ENCODE results near the gene GIMAP4.
"Not testable (repeated sequence)": the region's sequence is repeated elsewhere in the genome, so short reads cannot be mapped to it uniquely, and the experiment has no call there.

Gene GIMAP4

DNA sequence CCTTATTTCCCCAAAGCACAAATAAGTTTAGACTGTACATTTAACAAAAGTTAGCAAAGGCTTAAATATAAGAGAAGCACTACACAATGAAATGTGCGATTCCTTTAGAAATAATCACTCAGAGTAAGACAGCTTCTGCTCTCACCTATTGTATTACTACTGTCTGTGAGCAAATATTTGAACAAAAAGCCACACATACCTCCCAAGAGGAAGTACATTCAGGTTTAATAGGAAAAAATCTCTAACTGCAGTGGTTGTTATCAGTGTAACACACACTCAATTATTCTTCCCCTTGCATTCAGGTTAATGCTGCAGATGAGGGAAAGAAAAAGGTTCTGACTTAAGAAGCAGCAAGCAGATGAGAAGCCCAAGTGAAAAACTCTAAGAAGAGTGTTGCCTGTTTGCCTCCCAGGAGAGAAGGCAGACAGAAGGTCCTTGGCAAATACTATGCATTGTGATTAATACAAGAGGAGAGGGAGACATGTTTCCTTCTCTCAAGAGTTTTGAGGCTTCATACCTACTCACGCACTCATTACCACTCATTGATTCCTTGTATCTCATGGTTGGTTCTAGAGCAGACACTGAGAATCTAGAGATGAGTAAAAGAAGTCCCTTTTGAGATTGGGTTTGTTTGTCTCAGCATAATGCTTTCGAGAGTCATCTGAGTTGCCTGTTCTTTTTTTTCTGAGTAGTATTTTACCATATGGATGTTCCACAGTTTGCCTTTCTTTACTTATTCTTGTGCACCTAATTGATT, 13.6 kb downstream of the GIMAP4 start:
- DNase-seq: no peak

DNA sequence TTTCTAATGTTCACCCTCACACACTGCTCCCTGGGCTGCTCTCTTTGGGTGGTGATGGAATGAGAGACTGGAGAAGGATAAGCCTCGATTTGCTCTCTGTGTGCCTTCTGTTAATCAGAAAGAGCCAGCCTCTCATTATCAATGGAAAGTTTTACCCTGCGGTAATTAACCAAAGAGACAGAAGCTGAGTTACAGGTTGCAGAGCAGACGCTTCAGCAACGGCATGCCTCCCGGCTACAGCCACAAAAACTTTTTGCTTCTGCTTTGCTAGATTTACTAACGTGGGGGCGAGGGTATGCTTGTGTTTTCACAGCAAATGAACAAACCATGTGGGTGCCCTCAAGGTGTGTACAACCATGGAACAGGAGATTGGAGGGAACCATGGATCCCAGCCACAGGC, 18.0 kb downstream of the GIMAP4 start:
- no peak for DNase-seq

DNA sequence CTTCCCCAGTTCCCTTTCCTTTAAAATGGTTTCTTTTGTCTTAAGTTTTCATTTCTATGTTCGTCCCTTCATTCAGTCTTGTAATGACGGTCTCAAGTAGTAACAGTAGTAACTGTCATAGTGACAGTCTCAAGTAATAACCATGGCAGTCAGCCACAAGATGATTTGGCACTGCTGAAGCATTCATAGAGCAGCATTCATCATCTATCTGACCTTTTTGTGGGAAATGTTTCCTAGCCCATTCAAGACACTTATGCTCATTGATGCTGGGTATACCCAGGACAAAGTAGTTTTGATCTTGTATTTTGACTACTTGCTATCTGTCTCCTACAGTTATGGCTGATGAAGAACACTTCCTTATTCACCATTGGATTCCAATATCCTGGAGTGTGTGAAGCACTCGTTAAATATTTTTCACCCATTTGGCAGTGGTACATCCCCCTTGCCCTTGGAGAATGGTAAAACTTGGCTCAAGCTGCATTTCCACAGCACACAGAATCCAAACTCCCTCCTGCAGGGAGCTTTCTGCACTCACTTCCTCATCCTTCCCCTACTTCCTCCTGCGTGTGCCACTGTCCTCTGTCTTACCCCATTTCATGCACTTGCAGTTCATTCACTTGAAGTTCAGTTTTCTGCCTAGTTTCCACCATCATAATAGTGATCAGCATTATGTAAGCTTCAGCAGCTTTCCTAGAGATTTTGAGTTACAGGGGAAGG, 19.0 kb downstream of the GIMAP4 start:
- DNase-seq: no peak

DNA sequence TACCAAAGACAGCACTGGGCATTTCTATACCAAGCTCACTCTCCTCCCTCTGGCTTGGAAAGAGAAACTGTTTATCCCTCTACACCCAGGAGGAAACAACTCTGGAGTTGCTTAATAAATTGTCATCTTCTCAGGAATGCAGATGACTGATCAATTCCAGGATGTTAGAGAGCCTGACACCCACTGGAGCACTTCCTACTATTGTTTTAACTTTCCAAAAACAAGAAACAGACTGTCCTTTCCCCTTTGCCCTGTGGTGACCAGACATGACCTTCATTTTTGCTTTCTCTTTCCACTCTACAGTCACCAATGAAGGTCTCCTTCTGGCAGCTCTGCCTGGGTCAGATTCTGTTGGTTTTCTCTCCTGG, 19.6 kb downstream of the GIMAP4 start:
- no peak for DNase-seq

DNA sequence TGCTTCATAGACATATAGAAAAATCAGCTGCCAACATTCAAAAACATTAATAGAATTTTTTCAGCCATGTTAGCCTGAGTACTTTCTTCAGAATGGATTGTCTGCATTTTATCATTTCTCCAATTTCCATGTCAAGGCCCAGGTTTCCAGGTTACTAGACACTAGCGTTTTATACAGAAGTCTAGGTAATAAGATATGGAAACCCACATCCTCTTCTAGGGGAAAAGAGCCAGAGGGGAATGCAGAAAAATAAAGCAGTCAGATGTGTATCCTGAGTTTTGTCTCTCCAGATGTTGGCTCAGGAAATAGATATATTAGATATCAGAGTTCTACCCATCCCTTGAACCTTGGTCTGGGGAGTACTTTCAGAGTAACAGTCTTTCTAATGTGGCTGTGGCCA, 20.4 kb downstream of the GIMAP4 start:
- no peak for DNase-seq

DNA sequence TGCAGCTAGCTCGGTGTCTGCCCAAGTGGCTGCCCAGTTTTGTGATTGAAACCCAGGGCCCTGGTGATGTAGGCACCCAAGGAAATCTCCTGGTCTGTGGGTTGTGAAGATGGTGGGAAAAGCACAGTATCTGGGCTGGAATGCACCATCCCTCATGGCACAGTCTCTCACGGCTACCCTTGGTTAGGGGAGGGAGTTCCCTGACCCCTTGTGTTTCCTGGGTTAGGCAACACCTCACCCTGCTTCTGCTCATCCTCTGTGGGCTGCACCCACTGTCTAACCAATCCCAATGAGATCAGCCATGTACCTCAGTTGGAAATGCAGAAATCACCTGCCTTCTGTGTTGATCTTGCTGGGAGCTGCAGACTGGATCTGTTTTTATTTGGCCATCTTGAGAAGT, 27.6 kb downstream of the GIMAP4 start:
- no peak for DNase-seq

DNA sequence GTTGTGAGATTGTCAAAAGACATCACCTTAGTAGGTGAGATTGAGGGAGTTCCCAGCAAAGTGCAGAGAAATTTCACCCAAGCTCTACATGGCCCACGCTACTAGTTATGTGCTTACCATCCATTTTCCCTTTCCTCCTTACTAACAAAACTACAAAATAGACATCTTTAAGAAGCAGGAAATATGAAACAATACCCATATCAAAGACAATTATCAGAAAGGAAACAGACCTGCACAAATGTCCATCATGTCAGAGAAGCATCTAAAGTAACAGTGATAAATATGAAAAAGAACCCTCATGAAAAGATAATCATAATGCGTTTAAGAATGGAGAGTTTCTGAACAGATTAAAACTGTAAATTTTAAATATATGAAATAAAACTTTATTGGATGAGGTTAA, 28.2 kb downstream of the GIMAP4 start:
- DNase-seq: no peak

DNA sequence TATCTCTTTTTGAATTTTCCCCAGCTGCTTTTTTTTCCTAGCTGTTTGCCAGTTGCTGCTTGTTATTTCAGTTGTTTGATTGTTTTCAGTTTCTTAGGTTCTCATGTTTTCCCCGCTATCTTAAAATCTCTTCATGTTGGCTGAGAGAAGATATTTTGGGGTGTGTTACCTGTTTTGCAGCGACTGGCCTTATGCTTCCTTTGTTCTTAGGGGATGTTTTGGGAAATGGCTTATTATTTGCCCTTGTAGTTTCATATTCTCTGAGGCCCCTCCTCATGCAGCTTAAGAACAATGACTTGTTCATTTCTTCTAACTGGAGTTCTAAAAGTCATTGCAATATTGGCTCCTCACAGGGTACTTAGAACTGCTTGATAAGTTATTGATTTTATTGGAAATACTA, 36.4 kb downstream of the GIMAP4 start:
- DNase-seq: not testable (repeated sequence)

DNA sequence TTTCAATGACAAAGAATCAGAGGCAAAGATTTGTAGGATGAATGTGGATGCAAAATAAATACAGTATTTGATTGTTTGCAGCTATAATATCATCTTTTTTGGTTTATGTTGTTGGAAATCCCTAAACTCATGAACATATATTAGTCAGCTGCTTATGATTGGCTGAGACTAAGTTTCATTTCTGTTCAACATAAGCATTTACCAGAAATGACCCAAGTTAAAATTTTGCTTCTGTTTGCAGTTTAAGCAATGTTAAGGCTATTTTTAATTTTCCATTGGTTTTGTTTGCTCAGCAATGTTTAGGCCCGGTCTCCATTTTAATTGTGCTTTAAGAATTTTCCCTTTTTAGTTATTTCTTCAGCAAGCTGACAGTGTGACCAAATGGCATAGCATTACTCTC, 43.0 kb downstream of the GIMAP4 start:
- no peak for DNase-seq

DNA sequence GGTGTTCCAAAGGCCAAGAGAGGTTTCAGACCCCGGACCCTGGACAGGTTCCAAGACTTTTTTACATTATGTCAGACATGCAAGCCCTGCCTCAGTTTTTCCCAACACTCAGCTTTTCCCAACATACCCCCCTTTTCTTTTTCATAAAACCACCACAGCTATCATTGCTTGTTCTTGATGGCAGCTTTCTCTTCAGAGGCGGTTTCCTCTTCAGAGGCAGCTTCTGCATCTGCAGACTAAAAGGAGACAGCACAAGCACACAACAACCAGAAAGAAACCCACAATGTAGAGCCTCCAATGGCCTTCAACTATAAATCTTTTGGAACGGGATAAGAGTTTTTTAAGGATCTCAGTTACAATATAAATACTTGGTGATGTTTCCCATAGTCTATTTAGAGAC, 45.7 kb downstream of the GIMAP4 start:
- no peak for DNase-seq

DNA sequence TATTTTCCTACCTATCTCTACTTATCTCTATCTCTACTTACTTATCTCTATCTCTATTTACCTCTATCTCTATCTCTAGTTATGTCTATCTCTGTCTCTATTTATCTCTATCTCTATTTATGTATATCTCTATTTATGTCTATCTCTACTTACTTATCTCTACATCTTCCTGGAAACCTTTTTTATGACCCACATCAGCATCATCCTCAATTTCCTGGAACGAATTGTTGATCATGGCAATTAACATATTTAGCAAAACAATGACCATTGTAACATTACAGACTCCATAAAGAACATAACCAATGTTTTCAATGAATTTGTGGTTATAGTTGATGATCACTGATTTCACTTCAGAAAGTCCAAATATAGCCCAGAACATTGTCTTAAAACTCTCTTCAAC, 46.7 kb downstream of the GIMAP4 start:
- no peak for DNase-seq

DNA sequence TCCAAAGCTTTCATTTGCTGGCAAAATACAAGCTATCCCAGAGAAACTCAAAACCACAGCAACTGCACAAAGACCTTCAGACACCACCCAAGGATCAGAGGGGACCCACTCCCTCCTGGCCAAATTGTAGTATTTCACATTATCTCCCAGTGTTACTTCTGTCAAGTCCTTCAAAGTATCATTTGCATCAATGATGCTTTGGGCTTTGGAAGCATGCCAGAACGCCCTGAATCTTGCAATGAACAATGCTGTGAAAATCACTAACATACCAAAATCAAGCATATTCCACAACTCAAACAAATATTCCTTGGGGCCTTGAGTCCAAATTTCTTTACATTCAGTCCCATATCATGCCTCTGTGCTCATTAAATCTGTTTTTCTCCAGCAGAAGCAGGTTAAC, 47.2 kb downstream of the GIMAP4 start:
- DNase-seq: not testable (repeated sequence)

DNA sequence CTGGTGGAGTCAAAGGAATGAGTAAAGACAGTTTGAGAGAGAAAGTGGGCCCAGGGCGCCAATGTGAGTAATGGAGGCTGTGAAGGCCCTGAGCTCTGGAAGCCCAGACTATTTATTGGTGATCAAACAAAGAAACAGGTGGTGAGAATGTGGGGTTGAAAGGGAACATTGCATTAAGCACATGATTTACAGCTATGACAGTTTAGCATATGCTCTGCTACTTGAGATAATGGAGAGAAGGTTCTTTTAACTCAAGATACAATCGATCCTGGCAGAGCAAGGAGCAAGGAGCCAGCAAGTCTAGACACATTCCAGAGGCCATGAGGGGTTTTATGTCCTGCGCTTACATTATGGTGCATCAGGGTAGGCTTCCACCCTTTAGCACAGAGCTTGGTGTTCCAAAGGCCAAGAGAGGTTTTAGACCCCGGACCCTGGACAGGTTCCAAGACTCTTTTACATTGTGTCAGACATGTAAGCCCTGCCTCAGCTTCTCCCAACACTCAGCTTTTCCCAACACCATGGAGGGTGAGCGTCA, 48.1 kb downstream of the GIMAP4 start:
- not testable (repeated sequence) for DNase-seq

DNA sequence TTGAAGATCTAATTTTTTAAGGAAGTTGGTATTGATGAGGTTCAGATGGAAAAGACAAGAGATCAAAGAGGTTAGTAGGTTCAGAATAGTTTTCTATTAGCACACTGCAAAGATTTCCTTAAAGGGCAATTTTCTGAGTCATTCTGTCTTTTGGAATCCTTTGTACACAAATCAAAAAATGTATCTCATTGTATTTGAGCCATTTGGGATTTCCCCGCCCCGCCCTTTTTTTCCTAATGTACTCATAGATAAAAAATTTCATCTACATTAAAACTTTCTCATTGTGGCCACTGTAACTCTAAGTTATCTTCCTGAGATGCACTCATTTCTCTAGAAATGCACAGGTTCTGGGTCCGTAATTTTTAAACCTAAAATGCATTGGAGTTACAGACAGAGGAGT, 52.9 kb downstream of the GIMAP4 start:
- DNase-seq: no peak

DNA sequence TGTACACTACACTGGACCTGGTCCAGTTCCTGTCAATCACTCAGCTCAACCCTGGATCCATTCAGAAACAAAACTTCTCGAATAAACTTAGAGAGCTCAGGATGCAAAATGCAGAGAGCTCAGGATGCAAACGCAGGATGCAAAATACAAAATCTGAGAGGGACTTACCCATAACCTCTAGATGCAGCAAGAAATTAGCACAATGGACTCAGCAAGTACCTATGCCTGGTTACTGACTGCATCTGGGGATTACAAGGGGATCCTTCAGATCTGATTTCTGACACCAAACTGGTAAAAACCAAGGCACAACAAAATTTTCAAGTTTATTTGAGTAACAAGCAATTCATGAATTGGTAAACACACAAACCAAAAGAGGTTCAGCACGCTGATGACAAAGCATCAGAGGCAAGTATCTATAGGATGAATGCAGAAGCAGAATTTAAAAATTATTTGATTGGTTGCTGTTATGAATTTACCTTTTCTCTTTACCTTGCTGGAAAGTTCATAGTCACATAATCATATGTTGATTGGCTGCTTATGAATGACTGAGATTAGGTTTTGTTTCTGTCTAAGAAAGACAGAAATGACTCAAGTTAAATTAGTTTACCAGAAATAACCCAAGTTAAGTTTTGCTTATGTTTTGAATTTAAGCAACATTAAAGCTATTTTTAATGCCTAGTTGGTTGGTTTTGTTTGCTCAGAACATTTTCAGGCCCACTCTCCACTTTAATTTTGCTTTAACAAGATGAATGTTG, 53.6 kb downstream of the GIMAP4 start:
- no peak for DNase-seq

DNA sequence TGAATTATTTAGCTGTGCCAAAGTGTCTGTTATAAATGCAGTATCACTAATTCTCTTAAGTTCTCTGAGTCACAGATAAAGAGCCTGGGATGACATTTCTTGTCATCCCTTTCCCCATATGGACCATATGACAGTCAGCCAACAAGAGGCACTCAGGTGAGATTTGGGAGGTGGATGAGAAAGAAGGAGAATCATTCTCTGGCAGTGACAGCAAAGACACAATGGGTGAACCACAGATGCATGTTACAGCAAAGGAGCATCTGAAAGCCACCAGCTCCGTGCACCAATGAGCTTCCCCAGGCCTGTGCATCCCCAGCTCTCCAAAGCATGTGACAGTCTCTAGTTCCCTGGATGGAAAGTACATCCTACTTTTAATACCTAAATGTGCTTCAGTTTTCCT, 54.2 kb downstream of the GIMAP4 start:
- DNase-seq: no peak
